ENCODE data around the gene KRT15.

KRT15 gene

DNA sequence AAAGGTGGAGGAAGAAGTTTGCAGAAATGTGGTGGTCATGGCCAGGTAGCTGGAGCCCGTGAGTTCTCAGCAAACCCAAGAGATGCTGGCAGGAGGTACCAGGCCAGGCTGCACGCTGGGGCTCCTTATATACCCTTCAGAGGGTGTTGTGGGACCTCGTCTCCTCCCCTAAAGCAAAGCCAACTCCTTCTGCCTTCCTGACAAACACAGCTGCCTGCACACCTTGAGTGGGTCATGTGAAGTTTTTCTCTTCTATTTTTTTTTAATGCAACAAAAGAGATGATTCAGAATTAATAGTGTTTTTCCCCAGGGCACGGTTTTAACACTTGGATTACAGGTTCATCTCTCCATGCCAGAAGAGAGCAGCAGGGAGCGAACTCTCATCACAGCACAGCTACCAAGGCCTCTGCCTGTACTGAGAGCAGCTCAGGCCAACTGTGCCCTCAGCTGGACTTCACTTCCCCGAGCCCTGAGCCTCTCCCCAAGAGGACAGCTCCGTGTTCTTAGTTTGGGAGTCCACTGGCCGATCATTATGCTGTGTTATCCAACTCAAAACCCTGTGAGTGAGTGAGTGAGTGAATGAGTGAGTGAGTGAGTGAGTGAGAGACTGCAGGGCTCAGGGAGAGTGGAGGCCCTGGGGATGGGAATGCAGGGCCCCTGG, at the start of gene KRT15:
Gene KRT15, minus strand, starts transcription at position 102 of the 661 bp plus-strand sequence. Its CDS starts 63 bp downstream, at position 39.
- H3K9ac ChIP-seq (ENCODE audit: low read length): no peak within 1 kb of the TSS
- no peak within 1 kb of the TSS for H3K4me3 ChIP-seq (ENCODE audit: low read depth, low read length)
- H3K27ac ChIP-seq (ENCODE audit: low read depth, low read length): no peak within 1 kb of the TSS

DNA sequence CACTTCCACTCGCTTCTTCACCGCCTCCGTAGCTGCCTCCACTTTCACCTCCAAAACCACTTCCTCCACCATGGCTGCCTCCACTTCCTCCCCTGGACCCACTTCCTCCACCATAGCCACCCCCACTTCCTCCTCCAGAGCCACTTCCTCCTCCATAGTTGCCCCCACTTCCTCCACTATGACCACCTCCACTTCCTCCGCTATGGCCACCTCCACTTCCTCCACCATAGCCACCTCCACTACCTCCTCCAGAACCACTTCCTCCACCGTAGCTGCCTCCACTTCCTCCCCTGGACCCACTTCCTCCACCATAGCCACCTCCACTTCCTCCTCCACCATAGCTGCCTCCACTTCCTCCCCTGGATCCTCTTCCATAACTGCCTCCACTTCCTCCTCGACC, 48.6 kb upstream of the KRT15 start:
- Histone ChIP-seq H3K4me1 (ENCODE audit: control insufficient read depth, insufficient read depth, low read length) (peaks cover 5% of the 10 kb centered on the region; the same call in 1 of the 2 replicates), H3K4me3 (ENCODE audit: low read depth, low read length) (no peak overlapping the region), H3K27me3 (ENCODE audit: control insufficient read depth, insufficient read depth, low read length) (peaks cover 9% of the 10 kb centered on the region; the same call in 1 of the 2 replicates), H3K9ac (ENCODE audit: low read length) (no peak overlapping the region), H3K27ac (ENCODE audit: low read depth, low read length) (no peak overlapping the region), H3K9me3 (ENCODE audit: control insufficient read depth, insufficient read depth, low read depth, low read length) (no peaks in the 10 kb centered on the region), H3K36me3 (ENCODE audit: control insufficient read depth, insufficient read depth, low read length) (no peaks in the 10 kb centered on the region)

More for the DNA sequence above, at the start of gene KRT15:
- Histone ChIP-seq H3K9me3 (ENCODE audit: control insufficient read depth, insufficient read depth, low read depth, low read length) (no peaks in the 10 kb centered on the region), H3K36me3 (ENCODE audit: control insufficient read depth, insufficient read depth, low read length) (peaks cover 14% of the 10 kb centered on the region), H3K27me3 (ENCODE audit: control insufficient read depth, insufficient read depth, low read length) (no peaks in the 10 kb centered on the region), H3K4me1 (ENCODE audit: control insufficient read depth, insufficient read depth, low read length) (peaks cover 37% of the 10 kb centered on the region)

DNA sequence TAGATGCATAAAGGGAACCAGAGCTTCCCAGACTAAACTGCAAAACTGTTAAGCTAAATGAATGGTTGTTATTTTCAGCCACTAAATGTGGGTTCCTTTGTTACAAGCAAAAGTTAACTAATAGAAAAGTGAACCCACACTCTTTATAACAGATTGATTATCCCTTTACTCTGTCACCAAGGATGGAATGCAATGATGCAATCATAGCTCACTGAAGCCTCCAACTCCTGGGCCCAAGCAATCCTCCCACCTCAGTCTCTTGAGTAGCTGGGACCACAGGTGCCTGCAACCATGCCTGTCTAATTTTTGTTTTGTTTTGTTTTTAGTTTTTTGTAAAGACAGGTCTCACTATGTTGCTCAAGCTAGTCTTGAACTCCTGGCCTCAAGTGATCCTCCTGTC, 46.6 kb upstream of the KRT15 start:
- no peak overlapping the region for H3K27ac ChIP-seq (ENCODE audit: low read depth, low read length)
- no peak overlapping the region for H3K4me3 ChIP-seq (ENCODE audit: low read depth, low read length)

DNA sequence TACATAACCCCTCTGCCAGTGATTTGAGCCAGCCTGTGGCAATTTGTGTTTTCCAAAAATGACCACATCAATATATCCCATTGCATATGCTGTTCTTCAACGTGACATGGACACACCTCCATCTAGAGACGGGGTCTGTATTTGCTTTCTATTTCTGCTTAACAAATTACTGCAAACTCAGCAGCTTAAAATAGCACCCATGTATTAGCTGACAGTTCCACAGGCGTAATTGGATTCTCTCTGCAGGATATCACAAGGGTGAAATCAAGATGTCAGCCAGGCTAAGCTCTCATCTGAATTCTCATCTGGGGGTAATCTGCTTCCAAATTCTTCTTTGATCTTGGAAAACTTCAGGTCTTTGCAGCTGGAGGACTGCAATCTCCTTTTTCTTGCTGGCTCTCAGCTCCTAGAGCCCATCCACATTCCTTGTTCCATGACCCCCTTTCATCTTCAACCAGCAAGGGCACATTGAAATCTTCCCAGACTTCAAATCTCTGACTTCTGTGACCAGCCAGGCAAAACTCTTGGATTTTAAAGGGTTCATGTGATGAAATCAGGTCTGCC, 45.0 kb upstream of the KRT15 start:
- Histone ChIP-seq H3K9me3 (ENCODE audit: control insufficient read depth, insufficient read depth, low read depth, low read length) (no peaks in the 10 kb centered on the region), H3K4me3 (ENCODE audit: low read depth, low read length) (no peak overlapping the region), H3K27ac (ENCODE audit: low read depth, low read length) (no peak overlapping the region), H3K9ac (ENCODE audit: low read length) (no peak overlapping the region), H3K27me3 (ENCODE audit: control insufficient read depth, insufficient read depth, low read length) (0 out of 2 replicates have a peak, but pooled peaks cover 5% of the 10 kb centered on the region), H3K36me3 (ENCODE audit: control insufficient read depth, insufficient read depth, low read length) (no peaks in the 10 kb centered on the region), H3K4me1 (ENCODE audit: control insufficient read depth, insufficient read depth, low read length) (peaks cover 5% of the 10 kb centered on the region; the same call in 1 of the 2 replicates)

More for the DNA sequence above, 46.6 kb upstream of the KRT15 start:
- H3K9ac ChIP-seq (ENCODE audit: low read length): no peak overlapping the region
- H3K9me3 ChIP-seq (ENCODE audit: control insufficient read depth, insufficient read depth, low read depth, low read length): no peaks in the 10 kb centered on the region
- H3K36me3 ChIP-seq (ENCODE audit: control insufficient read depth, insufficient read depth, low read length): no peaks in the 10 kb centered on the region
- peaks cover 9% of the 10 kb centered on the region; the same call in 1 of the 2 replicates for H3K27me3 ChIP-seq (ENCODE audit: control insufficient read depth, insufficient read depth, low read length)
- H3K4me1 ChIP-seq (ENCODE audit: control insufficient read depth, insufficient read depth, low read length): peaks cover 5% of the 10 kb centered on the region; the same call in 1 of the 2 replicates

DNA sequence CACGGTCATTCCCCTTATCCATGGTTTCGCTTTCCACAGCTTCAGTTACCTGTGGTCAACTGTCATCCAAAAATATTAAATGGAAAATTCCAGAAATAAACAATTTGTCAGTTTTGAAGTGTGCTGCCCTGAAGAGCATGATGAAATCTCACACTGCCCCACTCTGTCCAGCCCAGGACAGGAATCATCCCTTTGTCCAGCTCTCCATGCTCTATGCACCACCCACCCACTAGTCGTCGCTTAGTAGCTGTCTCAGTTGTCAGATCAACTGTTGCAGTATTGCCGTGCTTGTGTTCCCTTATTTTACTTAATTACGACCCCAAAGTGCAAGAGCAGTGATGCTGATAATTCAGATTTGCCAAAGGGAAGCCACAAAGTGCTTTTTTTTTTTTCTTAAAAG, 42.9 kb upstream of the KRT15 start:
- no peaks in the 10 kb centered on the region for H3K27me3 ChIP-seq (ENCODE audit: control insufficient read depth, insufficient read depth, low read length)
- H3K9me3 ChIP-seq (ENCODE audit: control insufficient read depth, insufficient read depth, low read depth, low read length): no peaks in the 10 kb centered on the region
- H3K36me3 ChIP-seq (ENCODE audit: control insufficient read depth, insufficient read depth, low read length): no peaks in the 10 kb centered on the region
- H3K27ac ChIP-seq (ENCODE audit: low read depth, low read length): no peak overlapping the region
- no peak overlapping the region for H3K9ac ChIP-seq (ENCODE audit: low read length)
- H3K4me1 ChIP-seq (ENCODE audit: control insufficient read depth, insufficient read depth, low read length): peaks cover 5% of the 10 kb centered on the region; the same call in 1 of the 2 replicates
- no peak overlapping the region for H3K4me3 ChIP-seq (ENCODE audit: low read depth, low read length)

DNA sequence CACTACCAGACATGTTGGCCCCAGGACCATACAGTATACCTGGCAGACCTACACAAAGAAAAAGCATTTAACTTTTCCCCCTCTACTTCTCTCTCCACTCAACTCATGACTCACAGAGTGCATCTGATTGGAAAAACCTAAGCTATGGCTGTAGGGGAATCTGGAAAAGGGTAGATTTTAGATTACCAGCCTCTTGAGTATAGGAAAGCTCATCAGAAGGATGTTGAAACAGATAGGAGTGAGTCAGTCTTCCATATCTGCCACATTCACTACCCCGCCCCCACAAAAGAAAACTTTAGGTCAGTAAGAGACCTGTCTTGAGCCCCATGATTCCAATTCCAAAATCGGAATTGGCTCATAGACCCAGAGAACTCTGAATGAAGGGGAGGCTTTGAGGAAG, 40.9 kb upstream of the KRT15 start:
- Histone ChIP-seq H3K36me3 (ENCODE audit: control insufficient read depth, insufficient read depth, low read length) (no peaks in the 10 kb centered on the region), H3K4me3 (ENCODE audit: low read depth, low read length) (no peak overlapping the region), H3K9ac (ENCODE audit: low read length) (no peak overlapping the region), H3K27me3 (ENCODE audit: control insufficient read depth, insufficient read depth, low read length) (no peaks in the 10 kb centered on the region), H3K4me1 (ENCODE audit: control insufficient read depth, insufficient read depth, low read length) (peaks cover 5% of the 10 kb centered on the region; the same call in 1 of the 2 replicates), H3K9me3 (ENCODE audit: control insufficient read depth, insufficient read depth, low read depth, low read length) (no peaks in the 10 kb centered on the region), H3K27ac (ENCODE audit: low read depth, low read length) (no peak overlapping the region)

DNA sequence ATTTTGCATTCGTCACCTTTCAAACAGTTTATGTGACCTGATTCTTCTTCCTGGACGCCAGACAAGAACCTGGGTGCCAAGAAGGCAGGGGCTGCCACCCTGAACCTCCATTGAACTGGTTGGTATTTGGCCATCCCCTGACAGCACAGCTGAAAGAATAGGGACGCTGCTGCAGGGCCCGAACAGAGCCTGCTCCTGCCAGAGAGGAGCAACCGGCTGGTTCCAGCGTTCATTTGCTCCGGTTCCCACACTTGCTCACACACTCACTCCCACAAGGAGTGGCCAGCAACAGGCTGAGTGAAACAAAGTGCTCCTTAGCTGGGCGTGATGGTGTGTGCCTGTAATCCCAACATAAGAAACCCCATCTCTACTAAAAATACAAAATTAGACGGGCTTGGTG, 38.2 kb upstream of the KRT15 start:
- Histone ChIP-seq H3K36me3 (ENCODE audit: control insufficient read depth, insufficient read depth, low read length) (no peaks in the 10 kb centered on the region), H3K4me3 (ENCODE audit: low read depth, low read length) (no peak overlapping the region), H3K27me3 (ENCODE audit: control insufficient read depth, insufficient read depth, low read length) (no peaks in the 10 kb centered on the region), H3K9ac (ENCODE audit: low read length) (no peak overlapping the region), H3K9me3 (ENCODE audit: control insufficient read depth, insufficient read depth, low read depth, low read length) (no peaks in the 10 kb centered on the region), H3K27ac (ENCODE audit: low read depth, low read length) (no peak overlapping the region), H3K4me1 (ENCODE audit: control insufficient read depth, insufficient read depth, low read length) (no peaks in the 10 kb centered on the region)

DNA sequence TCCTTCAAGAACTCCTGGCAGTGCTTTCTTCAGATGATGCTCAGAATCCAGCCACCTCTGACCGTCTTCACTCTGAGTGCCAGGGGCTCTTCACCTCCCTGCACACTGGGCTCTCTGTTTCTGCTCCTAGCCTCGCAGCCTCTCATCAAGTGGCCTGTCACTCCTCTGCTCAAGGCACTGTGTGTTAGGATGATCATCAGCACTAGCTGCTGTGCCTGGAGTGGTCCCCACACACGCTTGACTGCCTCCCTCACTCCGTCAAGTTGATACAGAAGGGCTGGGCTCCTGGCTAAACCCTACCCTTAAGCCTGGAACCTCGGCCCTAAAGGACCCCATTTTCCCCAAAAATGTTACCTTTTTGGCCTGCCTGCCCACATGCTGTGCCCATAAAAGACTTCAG, 37.6 kb upstream of the KRT15 start:
- H3K4me1 ChIP-seq (ENCODE audit: control insufficient read depth, insufficient read depth, low read length): no peaks in the 10 kb centered on the region
- H3K27ac ChIP-seq (ENCODE audit: low read depth, low read length): no peak overlapping the region
- H3K9ac ChIP-seq (ENCODE audit: low read length): no peak overlapping the region

DNA sequence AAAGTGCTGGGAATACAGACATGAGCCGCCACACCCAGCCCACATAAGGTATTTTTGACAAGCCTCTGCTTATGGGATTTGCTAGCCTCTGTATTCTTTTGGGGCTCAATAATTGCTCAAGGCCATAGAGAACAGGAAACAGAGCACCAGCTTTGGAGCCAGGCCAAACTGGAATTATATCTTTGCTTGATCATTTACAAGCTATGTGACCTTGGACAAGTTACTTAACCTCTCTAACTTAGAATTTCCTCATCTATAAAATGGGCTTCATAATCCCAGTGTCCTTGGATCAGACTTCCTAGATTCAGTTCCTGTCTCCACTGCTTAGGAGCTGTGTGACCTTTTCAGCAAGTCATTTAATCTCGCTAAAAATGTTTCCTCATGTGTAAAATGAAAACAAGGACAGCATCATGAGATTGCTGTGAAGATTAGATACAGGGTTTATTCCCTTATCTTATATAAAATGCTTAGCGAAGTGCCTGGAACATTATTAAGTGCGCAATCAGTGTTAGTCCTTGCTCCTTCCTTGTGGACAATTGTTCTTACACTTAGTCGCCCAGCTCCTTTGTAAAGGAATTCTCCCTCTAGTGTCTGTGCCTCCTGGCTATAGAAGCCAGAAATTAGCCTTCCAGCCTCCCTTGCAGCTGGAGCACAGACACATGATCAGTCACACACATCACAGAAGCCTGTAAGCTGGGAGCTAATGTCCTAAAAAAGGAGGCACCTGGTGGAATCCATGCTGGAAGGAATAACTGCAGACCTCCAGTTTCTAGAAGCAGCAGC, 36.6 kb upstream of the KRT15 start:
- H3K4me3 ChIP-seq (ENCODE audit: low read depth, low read length): no peak overlapping the region
- H3K9ac ChIP-seq (ENCODE audit: low read length): no peak overlapping the region
- H3K4me1 ChIP-seq (ENCODE audit: control insufficient read depth, insufficient read depth, low read length): no peaks in the 10 kb centered on the region
- no peaks in the 10 kb centered on the region for H3K36me3 ChIP-seq (ENCODE audit: control insufficient read depth, insufficient read depth, low read length)
- no peaks in the 10 kb centered on the region for H3K27me3 ChIP-seq (ENCODE audit: control insufficient read depth, insufficient read depth, low read length)
- H3K9me3 ChIP-seq (ENCODE audit: control insufficient read depth, insufficient read depth, low read depth, low read length): no peaks in the 10 kb centered on the region
- H3K27ac ChIP-seq (ENCODE audit: low read depth, low read length): no peak overlapping the region

More for the DNA sequence above, 37.6 kb upstream of the KRT15 start:
- Histone ChIP-seq H3K36me3 (ENCODE audit: control insufficient read depth, insufficient read depth, low read length) (no peaks in the 10 kb centered on the region), H3K9me3 (ENCODE audit: control insufficient read depth, insufficient read depth, low read depth, low read length) (no peaks in the 10 kb centered on the region), H3K27me3 (ENCODE audit: control insufficient read depth, insufficient read depth, low read length) (no peaks in the 10 kb centered on the region), H3K4me3 (ENCODE audit: low read depth, low read length) (no peak overlapping the region)

DNA sequence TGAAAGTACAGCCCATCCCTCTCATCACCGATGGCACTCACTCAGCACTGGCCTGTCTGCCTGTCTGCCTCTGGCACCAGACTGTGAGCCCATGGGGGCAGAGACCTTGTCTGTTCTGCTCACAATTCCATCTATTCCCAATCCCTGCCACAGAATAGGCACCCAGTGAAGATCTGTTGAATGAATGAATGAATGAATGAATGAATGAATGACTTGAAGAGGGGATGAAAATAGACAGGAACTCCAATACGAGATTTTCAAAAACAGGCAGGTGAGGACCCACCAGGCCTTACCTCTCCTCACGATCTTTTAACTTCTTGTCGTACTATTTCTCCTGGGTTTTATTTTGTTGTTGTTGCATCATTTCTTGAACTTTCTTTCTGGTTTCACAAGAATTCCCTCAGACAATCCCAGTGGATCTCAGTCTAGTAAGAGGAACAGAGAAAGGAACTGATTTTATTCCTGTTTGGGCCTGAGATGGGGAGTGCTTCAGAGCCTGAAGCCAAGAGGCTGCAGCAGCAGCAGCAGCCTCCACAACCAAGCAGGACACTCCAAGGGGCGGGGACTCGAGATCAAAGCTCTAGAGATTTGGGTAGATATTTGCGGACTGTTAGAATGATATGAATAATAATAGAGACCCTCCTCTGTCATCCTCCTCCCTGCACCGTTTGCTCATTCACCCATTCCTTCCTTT, 35.4 kb upstream of the KRT15 start:
- Histone ChIP-seq H3K27me3 (ENCODE audit: control insufficient read depth, insufficient read depth, low read length) (no peaks in the 10 kb centered on the region), H3K9me3 (ENCODE audit: control insufficient read depth, insufficient read depth, low read depth, low read length) (no peaks in the 10 kb centered on the region), H3K27ac (ENCODE audit: low read depth, low read length) (no peak overlapping the region), H3K9ac (ENCODE audit: low read length) (no peak overlapping the region), H3K4me3 (ENCODE audit: low read depth, low read length) (no peak overlapping the region), H3K36me3 (ENCODE audit: control insufficient read depth, insufficient read depth, low read length) (no peaks in the 10 kb centered on the region), H3K4me1 (ENCODE audit: control insufficient read depth, insufficient read depth, low read length) (peaks cover 4% of the 10 kb centered on the region; the same call in 1 of the 2 replicates)
